Hepatocyte (in vitro differentiated cells): ENCODE results near the gene CDAN1. TPM values are rescaled to one million over a fixed set of nuclear protein-coding genes. Genes with fewer than 3 reads are reported as not detected.
"Not testable (repeated sequence)": the region's sequence is repeated elsewhere in the genome, so short reads cannot be mapped to it uniquely, and the experiment has no call there.

ENCODE experiments used
- DNase-seq: peaks from one replicate; pipeline ENCODE4 v3.0.0-alpha.2; 2016; ENCODE audit warnings: low spot score
- H2AFZ ChIP-seq: fragments of 200-600 bp; sonication (generic); 2 replicates; pipeline ENCODE4 v1.6.0; 2016; ENCODE audit warnings: antibody characterized with exemption, mild to moderate bottlenecking
- H3K27ac ChIP-seq: fragments of 200-600 bp; sonication (generic); 2 replicates; pipeline ENCODE4 v1.5.1; 2016; ENCODE audit warnings: mild to moderate bottlenecking
- H3K27me3 ChIP-seq: fragments of 200-600 bp; sonication (generic); 2 replicates; pipeline ENCODE4 v1.6.1; 2016
- H3K36me3 ChIP-seq: fragments of 200-600 bp; sonication (generic); replicated peaks from 2 replicates; pipeline ENCODE4 v1.5.1; 2016; ENCODE audit warnings: low read depth; ENCODE audit not compliant: insufficient read depth
- H3K4me1 ChIP-seq: fragments of 200-600 bp; sonication (generic); 2 replicates; pipeline ENCODE4 v1.5.1; 2016; ENCODE audit warnings: mild to moderate bottlenecking, moderate library complexity; ENCODE audit not compliant: insufficient read depth
- H3K4me2 ChIP-seq: fragments of 200-600 bp; sonication (generic); 2 replicates; pipeline ENCODE4 v1.6.0; 2016
- H3K4me3 ChIP-seq: fragments of 200-600 bp; sonication (generic); 2 replicates; pipeline ENCODE4 v1.5.1; 2016; ENCODE audit warnings: mild to moderate bottlenecking
- H3K79me2 ChIP-seq: fragments of 200-600 bp; sonication (generic); 2 replicates; pipeline ENCODE4 v1.6.0; 2017; ENCODE audit warnings: mild to moderate bottlenecking
- H3K9me2 ChIP-seq: fragments of 200-600 bp; sonication (generic); replicated peaks from 2 replicates; pipeline ENCODE4 v1.6.0; 2017; ENCODE audit warnings: mild to moderate bottlenecking; ENCODE audit not compliant: insufficient read depth
- H3K9me3 ChIP-seq: fragments of 200-600 bp; sonication (generic); 2 replicates; pipeline ENCODE4 v1.5.1; 2016; ENCODE audit warnings: low read depth, mild to moderate bottlenecking
- H4K20me1 ChIP-seq: fragments of 200-600 bp; sonication (generic); 2 replicates; pipeline ENCODE4 v1.6.0; 2016; ENCODE audit warnings: mild to moderate bottlenecking; ENCODE audit not compliant: insufficient read depth, poor library complexity, severe bottlenecking
- EZH2 ChIP-seq: fragments of 200-600 bp; sonication (generic); IDR thresholded peaks from 2 replicates; pipeline ENCODE4 v1.6.1; 2016; ENCODE audit warnings: antibody characterized with exemption, mild to moderate bottlenecking, borderline replicate concordance
- EZH2phosphoT487 ChIP-seq: fragments of 200-600 bp; sonication (generic); IDR thresholded peaks from one replicate; pipeline ENCODE4 v1.6.1; 2018; ENCODE audit warnings: antibody characterized with exemption, mild to moderate bottlenecking, low read depth, moderate library complexity; ENCODE audit not compliant: unreplicated experiment, severe bottlenecking
- WGBS: methylation state at CpG from one replicate; pipeline ENCODE4 v1.1.6; 2016; ENCODE audit warnings: low lambda C conversion rate; ENCODE audit errors: missing lambda C conversion rate; 5-methylcytosine and 5-hydroxymethylcytosine counted together
- polyA plus RNA-seq: library from polyadenylated mRNA; unstranded; fragments of >200 nt; fragmentation: Nextera tagmentation; extraction: Ambion mirVana; gene quantifications from 2 replicates; pipeline ENCODE4 v1.2.1, GENCODE V29; 2016
- total RNA-seq: library from RNA; depleted of rRNA; stranded (reverse); fragments of >200 nt; gene quantifications from 2 replicates; pipeline ENCODE4 v1.2.3, GENCODE V29; 2014
- TF ChIP-seq, protein P1 (sequence below): fragments of 200-600 bp; sonication (generic); IDR thresholded peaks from 2 replicates; pipeline ENCODE4 v1.5.1; 2016; ENCODE audit warnings: antibody characterized with exemption, mild to moderate bottlenecking; ENCODE audit not compliant: poor library complexity

CDAN1 gene
- total and polyA plus RNA-seq, 2 experiments from 2014 or later, result 12.3 to 13.9 TPM

DNA sequence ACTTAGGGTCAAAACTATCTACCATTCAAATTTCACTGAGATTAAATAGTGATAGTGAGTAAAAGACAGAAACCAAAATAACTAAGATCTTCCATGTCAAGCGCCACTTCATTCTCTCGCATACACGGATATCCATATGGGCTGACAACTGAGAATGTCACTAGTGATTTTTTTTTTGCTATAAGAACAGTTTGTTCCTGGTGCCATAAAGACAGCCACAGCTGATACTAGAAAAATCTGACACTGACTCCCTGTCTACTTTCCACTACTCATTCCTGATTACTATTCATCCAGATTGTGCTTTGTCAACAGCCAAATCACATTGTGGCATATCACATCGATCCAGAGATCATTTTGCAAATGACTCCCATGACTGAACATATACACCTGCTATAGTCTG is 45.8 kb upstream of the CDAN1 start:
- no peak for DNase-seq

DNA sequence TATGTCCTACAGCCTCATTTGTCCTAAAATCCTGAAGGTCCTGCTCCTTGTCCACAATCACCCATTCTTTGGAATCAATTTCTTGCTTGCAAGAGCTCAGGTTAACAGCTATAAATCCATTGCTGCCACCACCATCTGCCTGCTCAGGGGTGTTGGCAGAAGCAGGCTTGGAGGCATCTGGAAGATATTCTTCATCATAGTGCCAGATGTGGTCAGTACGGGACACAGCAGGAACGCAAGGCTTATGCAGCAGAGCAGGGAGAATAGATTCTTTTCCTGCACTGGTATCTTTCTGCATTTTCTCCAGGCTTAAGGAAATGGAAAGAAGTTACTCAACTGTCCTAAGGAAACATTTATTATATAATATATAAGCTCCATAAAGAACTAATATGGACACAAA is 38.5 kb upstream of the CDAN1 start:
- Histone ChIP-seq H3K4me3 (no peak overlapping the region), H3K9me3 (no peaks in the 10 kb centered on the region), H4K20me1 (no peaks in the 10 kb centered on the region), H2AFZ (no peak overlapping the region), H3K79me2 (no peaks in the 10 kb centered on the region), H3K9me2 (no peaks in the 10 kb centered on the region), H3K36me3 (no peaks in the 10 kb centered on the region), H3K27me3 (no peaks in the 10 kb centered on the region), H3K27ac (no peak overlapping the region), H3K4me1 (no peaks in the 10 kb centered on the region), H3K4me2 (no peak overlapping the region)
- 78% methylated on average over 2 of the region's 2 CpGs for WGBS
- TF ChIP-seq, protein P1, sequence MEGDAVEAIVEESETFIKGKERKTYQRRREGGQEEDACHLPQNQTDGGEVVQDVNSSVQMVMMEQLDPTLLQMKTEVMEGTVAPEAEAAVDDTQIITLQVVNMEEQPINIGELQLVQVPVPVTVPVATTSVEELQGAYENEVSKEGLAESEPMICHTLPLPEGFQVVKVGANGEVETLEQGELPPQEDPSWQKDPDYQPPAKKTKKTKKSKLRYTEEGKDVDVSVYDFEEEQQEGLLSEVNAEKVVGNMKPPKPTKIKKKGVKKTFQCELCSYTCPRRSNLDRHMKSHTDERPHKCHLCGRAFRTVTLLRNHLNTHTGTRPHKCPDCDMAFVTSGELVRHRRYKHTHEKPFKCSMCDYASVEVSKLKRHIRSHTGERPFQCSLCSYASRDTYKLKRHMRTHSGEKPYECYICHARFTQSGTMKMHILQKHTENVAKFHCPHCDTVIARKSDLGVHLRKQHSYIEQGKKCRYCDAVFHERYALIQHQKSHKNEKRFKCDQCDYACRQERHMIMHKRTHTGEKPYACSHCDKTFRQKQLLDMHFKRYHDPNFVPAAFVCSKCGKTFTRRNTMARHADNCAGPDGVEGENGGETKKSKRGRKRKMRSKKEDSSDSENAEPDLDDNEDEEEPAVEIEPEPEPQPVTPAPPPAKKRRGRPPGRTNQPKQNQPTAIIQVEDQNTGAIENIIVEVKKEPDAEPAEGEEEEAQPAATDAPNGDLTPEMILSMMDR, result no peak
- TF ChIP-seq EZH2phosphoT487 (no peak), EZH2 (no peak)
- DNase-seq, result no peak

More for the DNA sequence above, 45.8 kb upstream of the CDAN1 start:
- H3K4me2 ChIP-seq, result no peak overlapping the region
- no peak overlapping the region for H3K27ac ChIP-seq
- no peaks in the 10 kb centered on the region for H3K4me1 ChIP-seq
- no peaks in the 10 kb centered on the region for H4K20me1 ChIP-seq
- no peaks in the 10 kb centered on the region for H3K9me3 ChIP-seq
- no peak overlapping the region for H2AFZ ChIP-seq
- no peaks in the 10 kb centered on the region for H3K27me3 ChIP-seq
- WGBS, result 97% methylated on average over 4 of the region's 4 CpGs
- H3K4me3 ChIP-seq, result no peak overlapping the region
- no peaks in the 10 kb centered on the region for H3K36me3 ChIP-seq
- no peaks in the 10 kb centered on the region for H3K9me2 ChIP-seq
- TF ChIP-seq EZH2 (no peak), EZH2phosphoT487 (no peak)
- TF ChIP-seq, protein P1, result no peak
- H3K79me2 ChIP-seq, result no peaks in the 10 kb centered on the region

DNA sequence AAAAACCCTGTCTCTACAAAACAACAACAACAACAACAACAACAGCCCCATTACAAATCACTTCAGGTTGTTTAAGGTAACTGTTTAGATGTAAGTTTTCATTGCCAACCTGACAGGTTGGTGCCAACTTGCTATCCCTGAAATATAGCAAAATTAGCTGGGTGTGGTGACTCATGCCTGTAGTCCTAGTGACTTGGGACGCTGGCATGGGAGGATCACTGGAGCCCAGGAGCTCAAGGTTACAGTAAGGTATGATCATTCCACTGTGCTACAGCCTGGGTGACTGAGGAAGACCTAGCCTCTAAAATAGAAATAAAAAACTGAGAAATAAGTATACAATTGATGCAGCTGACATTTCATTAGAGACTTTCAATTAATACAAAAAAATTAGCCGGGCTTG is 36.0 kb upstream of the CDAN1 start:
- H3K27me3 ChIP-seq, result no peaks in the 10 kb centered on the region
- no peak overlapping the region for H3K4me2 ChIP-seq
- no peaks in the 10 kb centered on the region for H3K4me1 ChIP-seq
- H3K36me3 ChIP-seq, result no peaks in the 10 kb centered on the region
- H3K27ac ChIP-seq, result no peak overlapping the region
- H3K9me3 ChIP-seq, result no peaks in the 10 kb centered on the region
- H3K79me2 ChIP-seq, result no peaks in the 10 kb centered on the region
- H3K4me3 ChIP-seq, result no peak overlapping the region
- TF ChIP-seq, protein P1, result no peak
- TF ChIP-seq EZH2phosphoT487 (no peak), EZH2 (no peak)
- H3K9me2 ChIP-seq, result no peaks in the 10 kb centered on the region
- 98% methylated on average over 2 of the region's 2 CpGs for WGBS
- DNase-seq, result no peak
- no peaks in the 10 kb centered on the region for H4K20me1 ChIP-seq
- H2AFZ ChIP-seq, result no peak overlapping the region

DNA sequence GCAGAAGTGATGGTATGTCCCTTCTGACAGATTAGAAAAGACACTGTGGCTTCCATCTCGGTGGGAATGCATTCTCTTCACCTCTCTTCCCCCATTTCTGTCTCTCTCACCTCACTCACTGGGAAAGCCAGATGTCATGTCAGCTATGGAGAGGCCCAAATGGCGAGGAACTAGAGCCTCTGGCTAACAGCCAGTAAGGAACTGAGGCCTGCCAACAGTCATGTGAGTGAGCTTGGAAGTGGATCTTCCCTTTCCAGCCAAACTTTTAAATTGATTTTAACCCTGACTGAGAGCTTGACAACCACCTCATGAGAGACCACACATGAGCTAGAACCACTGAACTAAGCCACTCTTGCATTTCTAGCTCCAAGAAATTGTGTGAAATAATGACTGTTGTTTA is 35.2 kb upstream of the CDAN1 start:
- Histone ChIP-seq H3K4me3 (no peak overlapping the region), H3K36me3 (no peaks in the 10 kb centered on the region), H3K27me3 (no peaks in the 10 kb centered on the region), H2AFZ (no peak overlapping the region), H3K9me2 (no peaks in the 10 kb centered on the region), H4K20me1 (no peaks in the 10 kb centered on the region), H3K27ac (no peak overlapping the region), H3K9me3 (no peaks in the 10 kb centered on the region), H3K4me2 (no peak overlapping the region), H3K4me1 (no peaks in the 10 kb centered on the region), H3K79me2 (no peaks in the 10 kb centered on the region)
- no peak for DNase-seq
- 76% methylated on average over 2 of the region's 2 CpGs for WGBS
- TF ChIP-seq, protein P1, result no peak
- TF ChIP-seq EZH2phosphoT487, result no peak
- TF ChIP-seq EZH2, result no peak

DNA sequence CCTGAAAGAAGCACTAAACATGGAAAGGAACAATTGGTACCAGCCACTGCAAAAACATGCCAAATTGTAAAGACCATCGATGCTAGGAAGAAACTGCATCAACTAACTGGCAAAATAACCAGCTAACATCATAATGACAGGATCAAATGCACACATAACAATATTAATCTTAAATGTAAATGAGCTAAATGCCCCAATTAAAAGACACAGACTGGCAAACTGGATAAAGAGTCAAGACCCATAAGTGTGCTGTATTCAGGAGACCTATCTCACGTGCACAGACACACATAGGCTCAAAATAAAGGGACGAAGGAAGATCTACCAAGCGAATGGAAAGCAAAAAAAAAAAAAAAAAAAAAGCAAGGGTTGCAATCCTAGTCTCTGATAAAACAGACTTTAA is 29.2 kb upstream of the CDAN1 start:
- 94% methylated on average over 4 of the region's 4 CpGs for WGBS
- not testable (repeated sequence) for H3K36me3 ChIP-seq, H3K27ac ChIP-seq

More for the DNA sequence above, 29.2 kb upstream of the CDAN1 start:
- not testable (repeated sequence) for H4K20me1 ChIP-seq, H3K4me3 ChIP-seq, H3K9me3 ChIP-seq, H3K79me2 ChIP-seq, H2AFZ ChIP-seq, H3K4me2 ChIP-seq, DNase-seq, H3K27me3 ChIP-seq, H3K4me1 ChIP-seq, H3K9me2 ChIP-seq
